GM19463 (cell line): ENCODE results near the gene LTBP1.
"Not testable (repeated sequence)": the region's sequence is repeated elsewhere in the genome, so short reads cannot be mapped to it uniquely, and the experiment has no call there.

Source experiments
- ATAC-seq: cut with Tn5 transposase; IDR thresholded peaks from one replicate; pipeline ENCODE4 v1.9.1; 2021; ENCODE audit warnings: mild to moderate bottlenecking, moderate library complexity; ENCODE audit not compliant: unreplicated experiment

The LTBP1 gene

DNA sequence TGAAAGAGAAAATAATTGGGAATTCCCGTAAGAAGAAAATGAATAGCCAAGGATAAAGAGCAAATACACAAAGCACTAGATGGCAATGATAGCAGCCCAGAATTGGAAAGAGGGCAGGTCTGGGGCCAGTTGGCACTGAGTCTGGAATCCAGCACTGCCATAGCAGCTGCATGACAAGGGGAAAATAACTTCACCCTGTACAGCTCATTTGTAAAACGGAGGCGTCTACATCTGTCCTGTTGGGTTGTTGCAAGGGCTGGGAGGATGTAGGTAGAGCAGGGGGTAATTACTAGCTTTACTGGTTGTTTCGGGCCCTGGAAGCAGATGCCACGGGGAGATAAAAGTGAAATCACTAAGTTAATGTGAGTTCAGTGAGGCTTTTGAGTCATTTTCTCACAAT is 419.7 kb downstream of the LTBP1 start:
- no peak for ATAC-seq

DNA sequence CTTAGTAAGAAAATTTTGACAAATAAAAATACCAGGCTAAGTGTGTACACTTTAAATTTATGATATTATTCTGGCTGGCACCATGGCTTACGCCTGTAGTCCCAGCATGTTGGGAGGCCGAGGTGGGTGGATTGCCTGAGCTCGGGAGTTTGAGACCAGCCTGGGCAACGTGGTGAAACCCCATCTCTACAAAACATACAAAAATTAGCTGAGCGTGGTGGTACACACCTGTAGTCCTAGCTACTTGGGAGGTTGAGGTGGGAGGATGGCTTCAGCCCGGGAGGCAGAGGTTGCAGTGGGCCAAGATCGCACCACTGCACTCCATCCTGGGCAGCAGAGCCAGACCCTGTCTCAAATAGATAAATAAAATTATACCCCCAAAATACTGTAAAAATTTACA is 421.8 kb downstream of the LTBP1 start:
- ATAC-seq = not testable (repeated sequence)

DNA sequence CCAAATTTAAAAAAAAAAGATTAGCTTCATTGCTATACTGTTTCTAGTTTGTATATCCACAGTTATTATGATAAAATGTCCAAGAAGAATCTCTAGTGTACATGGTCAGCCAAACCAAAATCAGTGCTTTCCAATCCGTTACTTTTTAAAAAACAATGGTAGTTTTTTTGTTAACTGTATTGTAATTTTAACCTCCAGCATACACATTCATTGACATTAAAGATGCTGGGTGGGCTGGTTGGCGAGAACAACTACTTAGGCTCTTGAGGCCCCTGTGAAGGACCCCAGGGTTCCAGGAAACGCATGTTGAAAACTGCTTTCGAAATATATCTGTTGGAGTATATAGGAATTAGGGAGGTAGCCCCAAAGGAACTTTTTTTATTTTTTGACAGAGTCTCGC is 422.4 kb downstream of the LTBP1 start:
- ATAC-seq = no peak

DNA sequence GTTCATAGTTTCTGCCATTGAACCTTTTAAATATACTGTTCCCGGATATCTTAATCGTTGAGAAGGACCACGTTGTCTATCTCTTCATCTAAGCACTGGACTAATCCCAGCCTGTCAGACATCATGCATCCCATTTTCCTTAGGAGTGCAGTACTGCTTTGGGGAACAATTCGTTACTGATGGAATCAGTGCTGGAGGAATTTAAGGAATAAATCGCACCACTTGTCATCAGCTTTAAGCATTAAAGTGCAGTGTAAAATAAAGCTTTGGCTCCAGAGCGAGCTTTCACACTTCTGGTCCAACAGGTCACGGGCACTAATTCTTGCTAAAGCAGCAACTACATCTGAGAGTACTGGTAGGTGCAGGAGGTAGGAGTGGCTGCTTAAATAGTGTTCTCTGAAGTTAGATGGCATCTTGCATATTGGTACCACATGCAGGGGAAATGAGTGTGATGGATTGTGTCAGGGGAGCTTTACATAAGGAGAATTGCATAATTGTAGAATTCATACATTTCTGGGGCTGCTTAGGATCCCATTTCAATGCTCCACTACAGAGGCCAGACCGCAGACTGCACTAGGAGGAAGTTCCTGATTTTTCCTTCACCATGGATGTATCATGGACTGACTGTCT is 424.0 kb downstream of the LTBP1 start:
- ATAC-seq = no peak

DNA sequence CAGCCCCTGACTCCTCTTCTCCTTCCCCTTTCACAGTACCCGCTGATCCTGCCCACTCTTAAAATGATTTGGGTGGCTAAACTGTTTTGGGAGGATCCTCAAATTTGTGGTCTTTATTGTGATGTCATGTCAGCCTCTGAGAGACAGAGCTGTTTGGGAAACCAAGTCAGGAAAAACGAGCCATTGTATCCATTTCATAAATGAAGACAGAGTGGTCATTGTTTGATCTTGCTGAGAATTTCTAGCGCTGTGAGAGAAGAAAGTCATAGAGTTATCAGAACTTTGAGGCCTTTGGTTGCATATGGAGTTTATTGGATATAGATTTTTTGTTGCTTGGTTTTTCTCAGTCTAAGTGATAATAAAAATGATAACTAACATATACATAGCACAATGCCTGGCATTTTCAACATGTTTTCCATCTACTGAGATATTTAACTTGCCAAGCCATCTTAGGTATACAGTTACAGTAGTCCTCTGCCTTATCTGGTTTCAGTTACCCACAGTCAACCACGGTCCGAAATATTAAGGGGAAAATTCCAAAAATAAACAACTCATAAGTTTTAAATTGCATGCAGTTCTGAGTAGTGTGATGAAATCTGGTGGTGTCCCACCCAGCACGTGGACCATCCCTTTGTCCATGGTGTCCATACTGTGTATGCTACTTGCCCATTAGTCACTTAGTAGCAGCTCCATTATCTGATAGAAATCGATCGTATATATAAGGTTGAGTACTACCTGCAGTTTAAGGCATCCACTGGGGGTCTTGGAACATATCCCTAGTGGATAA is 424.7 kb downstream of the LTBP1 start:
- no peak for ATAC-seq

DNA sequence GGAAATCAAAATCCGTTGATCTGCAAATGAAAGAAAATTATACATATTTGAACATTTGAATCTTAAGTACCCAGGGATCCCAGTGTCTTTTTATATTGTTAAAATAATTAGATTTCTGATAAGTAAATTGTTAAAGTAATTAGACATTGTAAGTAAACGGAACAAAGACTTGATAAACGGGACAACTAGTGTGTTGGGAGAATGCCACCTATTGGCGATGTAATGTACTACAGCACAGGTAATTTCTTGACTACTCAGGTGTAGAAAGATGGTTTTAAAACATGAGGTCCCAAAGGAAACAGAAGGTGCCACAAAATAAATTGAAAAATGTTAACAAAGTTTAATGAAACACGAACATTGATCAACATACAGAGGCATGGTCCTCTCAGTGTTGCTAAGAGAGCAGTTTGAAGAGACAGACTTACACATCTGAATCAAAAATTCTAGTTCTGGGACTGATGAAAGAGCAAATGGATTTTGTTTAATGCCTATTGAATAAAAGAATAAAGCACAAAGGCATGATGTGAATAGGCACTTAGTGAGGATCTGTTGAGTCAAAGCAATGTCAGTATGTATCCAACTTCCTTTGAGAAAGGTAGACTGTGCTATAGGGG is 426.3 kb downstream of the LTBP1 start:
- no peak for ATAC-seq

DNA sequence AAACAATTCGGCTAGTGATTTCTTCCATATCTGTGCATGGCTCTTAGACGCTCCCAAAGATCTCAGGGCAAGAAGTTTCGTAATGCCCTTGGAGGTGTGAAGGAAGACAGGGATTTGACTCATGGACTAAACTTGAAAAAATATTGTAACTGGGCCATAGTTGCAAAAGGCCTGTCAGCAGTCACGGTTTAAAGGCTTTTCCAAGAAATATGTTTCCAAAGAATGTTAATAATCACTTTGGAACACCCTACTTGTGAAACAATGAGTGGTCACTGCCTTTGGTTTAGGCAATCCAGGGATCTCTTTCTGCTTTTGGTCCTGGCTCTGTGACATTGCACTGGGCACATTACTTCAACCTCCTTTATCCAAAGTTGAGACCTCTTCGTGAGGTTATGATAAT is 427.2 kb downstream of the LTBP1 start:
- no peak for ATAC-seq

DNA sequence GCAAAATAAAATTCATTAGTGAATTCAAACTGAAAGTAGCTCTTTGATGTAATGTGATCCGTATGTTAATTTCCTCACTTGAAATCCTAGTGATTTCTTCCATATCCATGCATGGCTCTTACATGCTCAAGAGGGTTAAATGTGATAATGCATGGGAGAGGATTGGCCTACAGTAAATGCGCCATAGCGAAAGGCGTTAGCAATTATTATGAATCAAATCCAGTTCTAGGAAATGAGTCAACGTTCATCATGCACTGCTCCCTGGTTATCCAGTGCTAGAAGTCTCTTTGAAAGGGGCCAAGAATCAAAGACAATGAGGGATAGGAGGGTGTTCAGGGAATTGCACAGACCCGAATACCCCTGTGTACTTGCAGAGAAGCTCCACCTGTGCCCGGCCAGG is 428.3 kb downstream of the LTBP1 start:
- no peak for ATAC-seq

DNA sequence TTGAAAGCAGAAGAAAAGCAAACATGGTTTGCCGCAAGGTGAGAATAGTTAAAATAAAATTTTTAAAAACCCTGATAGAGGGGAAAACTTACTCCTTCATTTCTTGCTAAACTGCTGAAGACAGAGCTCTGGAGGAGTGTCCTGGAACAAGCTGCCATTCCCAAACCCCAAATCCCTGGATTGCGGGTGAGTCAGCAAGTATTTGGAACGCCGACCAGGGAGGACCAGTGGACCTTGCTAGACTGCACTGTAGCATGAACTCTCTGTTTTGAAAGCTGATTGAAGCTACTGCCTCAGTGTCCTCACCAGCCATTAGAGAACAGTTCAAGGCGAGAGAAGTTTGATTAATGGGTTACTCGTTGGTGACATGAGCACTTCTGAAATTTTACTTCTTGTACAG is 430.3 kb downstream of the LTBP1 start:
- ATAC-seq = no peak

DNA sequence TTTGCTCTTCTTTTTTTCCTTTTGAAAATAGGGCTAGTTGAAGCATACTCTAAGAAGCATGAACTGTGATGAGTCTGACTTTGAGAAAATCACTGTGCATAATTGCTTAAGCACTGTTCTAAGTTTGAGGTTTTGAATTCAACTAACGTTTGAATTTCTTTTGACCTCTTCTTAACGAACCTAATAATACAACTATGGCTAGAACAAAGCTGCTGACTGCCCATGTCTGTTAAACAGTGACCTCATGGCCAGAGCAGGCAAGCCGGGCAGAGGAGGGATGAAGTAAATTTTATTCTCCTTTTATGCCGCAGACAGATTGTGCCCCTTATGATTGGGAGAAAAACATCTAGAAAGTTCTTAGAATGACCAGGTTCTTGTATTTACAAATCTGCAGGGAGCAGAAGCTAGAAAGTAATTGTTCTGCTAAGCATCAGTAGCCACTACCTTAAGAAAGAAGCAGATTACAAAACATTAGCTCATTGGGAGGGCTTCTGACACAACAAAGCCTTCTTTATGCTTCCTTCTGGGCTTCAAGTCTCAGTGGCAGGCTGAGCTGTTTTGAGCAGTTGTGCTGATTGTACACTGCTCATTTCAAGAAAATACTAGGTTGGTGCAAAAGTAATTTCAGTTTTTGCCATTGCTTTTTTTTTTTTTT is 431.9 kb downstream of the LTBP1 start:
- ATAC-seq = no peak

DNA sequence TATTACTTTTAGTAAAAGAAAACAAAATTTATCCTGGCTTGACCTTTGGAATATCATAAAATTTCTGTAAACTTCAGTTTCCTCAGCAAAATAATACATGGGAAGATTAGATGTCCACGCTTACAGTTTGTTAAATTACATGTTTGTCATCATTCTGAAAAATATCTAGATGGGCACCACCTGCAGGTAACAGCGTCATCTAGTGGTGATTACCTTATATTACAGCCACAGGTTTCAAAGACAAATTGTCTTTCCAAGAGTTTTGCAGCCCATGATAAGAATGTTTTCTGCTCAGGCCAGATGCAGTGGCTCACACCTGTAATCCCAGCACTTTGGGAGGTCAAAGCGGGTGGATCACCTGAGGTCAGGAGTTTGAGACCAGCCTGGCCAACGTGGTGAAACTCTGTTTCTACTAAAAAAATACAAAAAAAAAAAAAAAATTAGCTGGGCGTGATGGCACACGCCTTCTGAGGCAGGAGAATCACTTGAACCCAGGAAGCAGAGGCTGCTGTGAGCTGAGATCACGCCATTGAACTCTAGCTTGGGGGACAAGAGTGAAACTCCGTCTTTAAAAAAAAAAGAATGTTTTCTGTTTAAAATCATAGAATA is 433.4 kb downstream of the LTBP1 start:
- ATAC-seq = no peak

DNA sequence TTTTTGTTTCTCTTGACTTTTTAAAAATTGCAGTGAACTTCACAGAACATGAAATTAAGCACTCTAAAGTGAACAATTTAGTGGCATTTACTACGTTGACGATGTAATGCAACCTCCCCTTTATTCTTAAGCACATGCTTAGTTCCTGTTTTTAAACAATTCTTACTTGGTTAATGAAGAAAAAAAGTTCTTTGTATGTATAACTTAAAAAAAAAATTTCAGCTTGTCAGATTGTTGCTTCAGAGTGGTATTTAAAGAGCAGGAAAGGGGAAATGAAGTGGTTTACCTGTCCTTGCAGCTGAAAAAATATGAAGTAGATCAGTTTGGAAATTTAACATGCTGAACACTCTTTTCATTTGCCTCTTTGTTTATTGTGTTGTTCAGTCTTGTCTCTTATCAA is 434.0 kb downstream of the LTBP1 start:
- no peak for ATAC-seq

DNA sequence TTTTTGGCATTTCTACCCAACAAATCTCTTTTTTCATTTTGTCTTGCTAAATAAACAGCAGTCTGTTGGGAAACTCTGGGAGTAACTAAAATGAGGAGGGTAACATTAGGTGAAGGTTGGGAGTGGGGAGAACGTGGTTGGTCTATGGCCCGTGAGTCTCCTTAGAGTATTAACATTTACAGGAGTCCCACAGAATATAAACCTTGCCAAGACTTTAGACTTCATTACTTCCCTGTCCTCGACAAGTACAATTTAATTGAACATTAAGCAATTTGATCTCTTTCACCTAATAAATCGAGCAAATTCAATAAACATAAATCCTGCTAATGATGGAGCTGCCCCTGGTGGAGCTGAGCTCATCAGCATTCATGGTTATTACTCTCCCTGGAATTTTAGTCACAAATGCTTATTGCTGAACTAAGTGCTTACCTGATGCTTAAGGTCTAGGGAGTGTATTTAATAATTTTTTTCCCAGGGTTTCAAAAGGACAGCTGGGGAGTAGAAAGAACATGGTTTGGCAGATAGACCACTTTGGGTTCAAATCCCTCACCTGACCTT is 434.6 kb downstream of the LTBP1 start:
- no peak for ATAC-seq

DNA sequence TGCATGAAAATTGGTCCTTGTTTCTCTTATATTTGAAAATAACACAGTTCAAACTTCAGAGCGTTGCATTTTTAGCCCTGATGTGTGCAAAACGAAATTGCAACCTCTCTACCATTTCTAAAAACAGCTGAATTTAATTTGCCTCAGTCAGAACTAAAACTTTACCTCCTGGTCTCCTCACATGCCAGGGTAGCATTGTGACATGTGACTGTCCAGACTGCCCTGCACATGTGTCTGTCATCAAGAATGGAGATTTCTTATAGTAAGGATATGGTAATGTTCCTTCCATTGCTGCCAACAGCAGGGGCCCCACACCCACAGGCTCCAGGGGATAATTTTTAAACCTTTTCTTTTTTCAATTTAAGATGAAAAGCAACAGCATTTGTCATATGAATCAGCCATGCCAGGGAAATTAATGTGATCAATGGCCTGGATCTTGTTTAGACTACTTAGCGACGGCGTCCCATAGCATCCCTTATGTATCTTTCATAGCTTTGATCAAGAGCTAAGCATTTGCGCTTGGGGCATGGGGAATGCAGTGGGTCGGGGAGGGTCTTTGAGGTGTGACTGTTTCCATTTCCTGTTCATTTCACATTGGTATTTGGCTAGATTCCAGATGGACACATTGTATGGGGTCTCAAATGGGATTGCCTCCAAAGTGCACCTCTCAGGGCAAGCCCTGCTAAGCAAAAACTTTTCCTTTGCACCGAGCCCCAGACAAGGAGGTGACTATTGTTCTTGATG is 437.3 kb downstream of the LTBP1 start:
- ATAC-seq = no peak

DNA sequence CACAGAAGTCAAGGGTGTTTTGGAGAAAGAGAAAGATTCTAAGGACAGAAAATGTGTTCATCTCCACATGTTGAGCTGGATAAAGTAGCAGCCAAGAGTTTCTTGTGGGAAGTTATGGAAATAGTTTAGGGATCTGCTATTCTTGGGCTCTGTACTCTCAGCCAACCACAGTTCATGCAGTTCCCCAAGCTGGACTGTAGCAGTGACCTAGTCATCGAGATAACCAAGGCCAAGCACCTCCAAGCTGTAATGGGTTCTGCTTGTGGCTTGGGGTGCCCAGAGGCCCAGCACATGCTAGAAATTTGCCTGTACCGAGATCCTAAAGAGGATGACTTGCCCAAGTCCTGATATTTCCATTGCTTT is 437.8 kb downstream of the LTBP1 start:
- no peak for ATAC-seq

DNA sequence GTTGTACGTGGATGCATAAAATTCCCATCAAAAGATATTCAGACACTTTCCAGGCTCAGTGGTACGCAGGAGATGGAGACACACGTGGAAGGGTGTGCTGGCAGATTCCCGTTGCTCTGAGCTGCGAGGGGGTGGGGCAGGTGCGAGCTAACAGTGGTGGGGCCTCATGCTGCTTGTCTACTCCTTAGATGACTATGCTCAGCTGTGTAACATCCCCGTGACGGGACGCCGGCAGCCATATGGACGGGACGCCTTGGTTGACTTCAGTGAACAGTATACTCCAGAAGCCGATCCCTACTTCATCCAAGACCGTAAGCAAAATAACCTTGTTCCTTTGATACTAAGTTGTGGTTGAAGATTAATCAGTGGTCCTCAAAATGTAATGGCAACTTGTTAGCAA is 442.2 kb downstream of the LTBP1 start:
- ATAC-seq = no peak

DNA sequence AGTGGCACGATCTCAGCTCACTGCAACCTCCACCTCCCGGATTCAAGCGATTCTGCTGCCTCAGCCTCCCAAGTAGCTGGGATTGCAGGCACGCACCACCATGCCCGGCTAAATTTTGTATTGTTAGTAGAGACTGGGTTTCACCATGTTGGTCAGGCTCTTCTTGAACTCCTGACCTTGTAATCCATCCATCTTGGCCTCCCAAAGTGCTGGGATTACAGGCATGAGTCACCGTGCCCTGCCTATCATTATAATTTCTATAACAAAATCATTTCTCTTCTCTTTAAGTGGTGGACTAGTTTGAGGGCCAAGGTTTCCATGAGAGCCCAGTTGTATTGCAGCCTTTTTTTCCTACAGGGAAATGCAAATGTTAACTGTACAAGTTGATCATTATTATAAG is 442.9 kb downstream of the LTBP1 start:
- not testable (repeated sequence) for ATAC-seq

DNA sequence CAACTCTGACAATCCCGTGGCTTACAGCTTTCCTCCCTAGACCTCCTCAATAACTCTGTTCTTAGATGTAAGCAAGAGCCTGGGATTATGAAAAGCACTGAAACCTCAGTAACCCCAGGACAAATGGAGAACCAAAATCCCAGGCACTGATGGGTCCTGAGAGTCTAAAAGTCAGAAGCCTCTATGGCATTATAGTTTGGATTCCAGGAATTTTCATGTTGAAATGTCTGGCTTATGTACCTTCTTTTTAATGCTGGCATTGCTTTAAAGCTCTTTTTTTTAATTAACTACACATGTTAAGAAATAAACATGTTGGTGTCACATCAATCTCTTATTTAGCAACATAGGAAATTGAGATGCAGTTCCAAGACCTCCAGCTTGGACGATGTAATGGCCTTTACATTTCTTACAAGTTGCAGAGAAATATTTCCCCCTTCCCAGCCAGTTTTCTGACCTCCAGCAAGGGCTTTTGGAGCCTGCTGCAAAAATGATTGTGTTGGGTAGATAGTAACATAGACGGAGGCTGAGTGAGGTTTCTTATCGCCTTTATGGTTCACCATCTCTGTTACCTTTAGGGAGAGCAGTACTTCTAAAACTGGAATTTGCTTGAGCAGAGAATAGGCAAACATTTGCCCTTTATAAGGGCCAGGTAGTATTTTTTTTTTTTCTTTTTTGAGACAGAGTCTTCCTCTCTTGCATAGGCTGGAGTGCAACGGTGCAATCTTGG is 444.9 kb downstream of the LTBP1 start:
- ATAC-seq = no peak

DNA sequence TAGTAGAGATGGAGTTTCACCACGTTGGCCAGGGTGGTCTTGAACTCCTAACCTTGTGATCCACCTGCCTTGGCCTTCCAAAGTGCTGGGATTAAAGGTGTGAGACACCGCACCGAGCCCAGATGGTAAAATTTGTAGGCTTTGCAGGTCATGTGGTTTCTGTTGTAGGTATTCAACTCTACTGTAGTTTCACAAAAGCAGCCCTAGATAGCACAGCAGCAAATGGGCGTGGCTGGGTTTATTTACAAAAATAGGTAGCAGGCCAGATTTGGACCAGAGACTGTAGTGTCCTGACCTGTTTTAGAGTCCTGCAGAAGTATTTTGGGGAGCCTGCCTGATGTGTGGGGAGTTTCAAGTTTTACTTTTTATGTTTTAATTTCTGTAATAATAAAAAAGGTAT is 445.6 kb downstream of the LTBP1 start:
- no peak for ATAC-seq

DNA sequence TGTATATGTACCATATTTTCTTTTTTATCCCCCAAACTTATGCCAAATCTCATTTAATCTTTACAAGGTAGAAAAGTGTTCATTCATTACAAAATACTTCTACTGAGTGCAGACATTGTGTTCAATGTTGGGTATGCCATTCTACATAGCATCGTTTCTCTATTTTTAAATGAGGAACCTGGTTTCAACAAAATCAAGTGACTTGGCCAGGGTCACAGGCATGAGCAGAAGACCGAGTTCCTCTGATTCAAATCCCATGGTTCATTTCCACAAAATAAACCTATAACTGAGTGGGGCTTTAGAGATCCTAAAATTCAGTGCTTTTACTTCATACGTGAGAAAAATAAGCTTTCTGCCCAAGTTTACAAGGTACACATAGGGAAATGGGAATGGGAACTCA is 448.3 kb downstream of the LTBP1 start:
- no peak for ATAC-seq
